Measurements from ENCODE around the gene TENT4B.
"Not testable (repeated sequence)": the region's sequence is repeated elsewhere in the genome, so short reads cannot be mapped to it uniquely, and the experiment has no call there.

The TENT4B gene

DNA sequence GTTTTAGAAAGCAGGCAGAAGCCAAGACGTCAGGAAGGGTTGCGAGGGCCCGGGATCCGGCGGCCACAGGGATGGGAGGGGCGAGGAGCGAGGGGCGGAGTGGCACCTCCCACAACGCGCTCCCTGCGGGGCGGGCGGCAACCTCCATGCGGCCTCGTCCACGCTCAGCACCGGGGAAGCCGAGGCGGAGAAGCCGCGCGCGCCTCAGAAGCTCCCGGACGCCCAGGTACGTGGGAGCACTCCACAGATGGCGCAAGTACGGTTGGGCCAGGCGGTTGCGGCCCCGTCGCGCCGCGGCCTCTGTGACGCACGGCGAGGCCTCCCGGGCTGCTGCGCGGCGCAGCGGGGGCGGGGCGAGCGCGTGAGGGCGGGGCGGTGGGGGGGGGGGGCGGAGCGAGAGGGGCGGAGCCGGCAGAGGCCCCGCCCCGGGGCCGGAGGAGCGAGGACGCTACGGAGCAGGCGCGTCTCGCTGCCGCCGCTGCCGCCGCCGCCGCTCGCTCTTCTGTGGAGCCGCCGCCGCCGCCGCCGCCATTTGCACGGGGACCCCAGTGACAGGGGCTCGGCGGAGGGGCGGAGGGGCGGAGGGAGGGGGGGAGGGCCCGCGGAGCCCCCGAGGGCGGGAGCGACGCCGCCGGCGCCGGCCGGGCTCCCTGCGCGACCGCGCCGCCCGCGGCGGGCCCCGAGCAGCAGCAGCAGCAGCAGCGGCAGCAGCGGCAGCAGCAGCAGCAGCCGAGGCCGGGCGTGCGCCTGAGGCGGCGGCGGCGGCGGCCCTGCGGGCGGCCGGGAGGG lies at the start of gene TENT4B:
Gene TENT4B, plus strand, starts transcription at position 500 of the 789 bp plus-strand sequence. CDS start 316 bp downstream, outside the sequence.
- peak; percentile 82 for DNase-seq (ENCODE audit: low read depth)

- no peak for DNase-seq (ENCODE audit: low read depth)
These were observed 49.3 kb upstream of the TENT4B start for GRCh38 chr16:50103764-50104163.

- DNase-seq (ENCODE audit: low read depth), result no peak
These were observed 38.6 kb upstream of the TENT4B start for GRCh38 chr16:50114357-50115129.

DNA sequence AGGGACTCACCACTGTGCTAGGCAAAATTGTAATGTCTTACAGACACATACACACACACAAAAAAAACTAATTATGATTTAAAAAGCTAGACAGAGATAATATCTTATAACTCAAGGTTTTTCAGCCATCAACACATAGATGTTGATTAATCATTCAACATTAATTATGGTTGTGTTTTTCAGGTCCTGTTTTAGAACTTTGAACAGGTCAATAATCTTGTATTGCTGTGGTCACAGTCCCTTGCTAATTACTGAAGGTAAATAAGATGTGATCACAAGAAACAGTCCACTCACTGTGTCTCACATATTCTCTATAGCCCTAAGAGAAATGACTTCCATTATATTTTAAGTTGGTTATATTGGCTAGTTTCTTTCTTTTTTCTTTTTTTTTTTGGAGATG lies 32.4 kb upstream of the TENT4B start:
- no peak for DNase-seq (ENCODE audit: low read depth)

GRCh38 chr16:50121278-50121677 lies 31.8 kb upstream of the TENT4B start:
- no peak for DNase-seq (ENCODE audit: low read depth)

GRCh38 chr16:50121721-50122445 lies 31.2 kb upstream of the TENT4B start:
- peak; percentile 2 for DNase-seq (ENCODE audit: low read depth)

GRCh38 chr16:50123417-50123816 lies 29.7 kb upstream of the TENT4B start:
- no peak for DNase-seq (ENCODE audit: low read depth)

- DNase-seq (ENCODE audit: low read depth), result no peak
These were observed 28.3 kb upstream of the TENT4B start for GRCh38 chr16:50124769-50125168.

- no peak for DNase-seq (ENCODE audit: low read depth)
These were observed 26.9 kb upstream of the TENT4B start for GRCh38 chr16:50126183-50126582.

DNA sequence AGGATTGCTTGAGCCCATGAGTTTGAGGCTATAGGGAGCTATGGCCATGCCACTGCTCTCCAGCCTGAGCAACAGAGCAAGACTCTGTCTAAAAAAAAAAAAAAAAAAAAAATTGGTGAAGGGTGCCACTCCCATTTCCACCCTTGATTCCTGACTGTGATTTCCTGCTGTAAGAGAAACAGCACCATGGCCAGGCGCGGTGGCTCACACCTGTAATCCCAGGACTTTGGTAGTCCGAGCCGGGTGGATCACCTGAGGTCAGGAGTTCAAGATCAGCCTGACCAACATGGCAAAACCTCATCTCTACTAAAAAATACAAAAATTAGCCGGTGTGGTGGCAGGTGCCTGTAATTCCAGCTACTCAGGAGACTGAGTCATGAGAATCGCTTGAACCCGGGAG lies 20.5 kb upstream of the TENT4B start:
- not testable (repeated sequence) for DNase-seq (ENCODE audit: low read depth)

DNA sequence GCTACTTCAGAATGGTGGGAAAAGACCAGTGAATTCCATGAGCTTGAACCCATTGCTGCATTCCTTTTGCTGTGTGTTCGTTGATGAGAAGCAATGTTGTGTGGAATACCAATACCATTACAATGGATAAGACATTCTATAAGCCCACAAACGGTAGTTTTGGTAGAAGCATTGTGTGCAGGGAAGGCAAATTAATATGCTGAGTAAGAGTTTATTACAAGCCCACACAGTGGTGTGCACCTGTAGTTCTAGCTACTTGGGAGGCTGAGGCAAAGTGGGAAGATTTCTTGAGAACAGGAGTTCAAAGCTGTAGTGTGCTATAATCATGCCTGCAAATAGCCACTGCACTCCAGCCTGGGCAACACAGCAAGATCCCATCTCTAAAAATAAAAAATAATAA lies 19.9 kb upstream of the TENT4B start:
- DNase-seq (ENCODE audit: low read depth), result no peak

GRCh38 chr16:50136399-50136798 lies 16.7 kb upstream of the TENT4B start:
- DNase-seq (ENCODE audit: low read depth), result no peak

- no peak for DNase-seq (ENCODE audit: low read depth)
These were observed 15.8 kb upstream of the TENT4B start for GRCh38 chr16:50137268-50137667.

GRCh38 chr16:50139580-50139979 lies 13.5 kb upstream of the TENT4B start:
- DNase-seq (ENCODE audit: low read depth), result no peak

GRCh38 chr16:50144211-50144610 lies 8.9 kb upstream of the TENT4B start:
- no peak for DNase-seq (ENCODE audit: low read depth)

DNA sequence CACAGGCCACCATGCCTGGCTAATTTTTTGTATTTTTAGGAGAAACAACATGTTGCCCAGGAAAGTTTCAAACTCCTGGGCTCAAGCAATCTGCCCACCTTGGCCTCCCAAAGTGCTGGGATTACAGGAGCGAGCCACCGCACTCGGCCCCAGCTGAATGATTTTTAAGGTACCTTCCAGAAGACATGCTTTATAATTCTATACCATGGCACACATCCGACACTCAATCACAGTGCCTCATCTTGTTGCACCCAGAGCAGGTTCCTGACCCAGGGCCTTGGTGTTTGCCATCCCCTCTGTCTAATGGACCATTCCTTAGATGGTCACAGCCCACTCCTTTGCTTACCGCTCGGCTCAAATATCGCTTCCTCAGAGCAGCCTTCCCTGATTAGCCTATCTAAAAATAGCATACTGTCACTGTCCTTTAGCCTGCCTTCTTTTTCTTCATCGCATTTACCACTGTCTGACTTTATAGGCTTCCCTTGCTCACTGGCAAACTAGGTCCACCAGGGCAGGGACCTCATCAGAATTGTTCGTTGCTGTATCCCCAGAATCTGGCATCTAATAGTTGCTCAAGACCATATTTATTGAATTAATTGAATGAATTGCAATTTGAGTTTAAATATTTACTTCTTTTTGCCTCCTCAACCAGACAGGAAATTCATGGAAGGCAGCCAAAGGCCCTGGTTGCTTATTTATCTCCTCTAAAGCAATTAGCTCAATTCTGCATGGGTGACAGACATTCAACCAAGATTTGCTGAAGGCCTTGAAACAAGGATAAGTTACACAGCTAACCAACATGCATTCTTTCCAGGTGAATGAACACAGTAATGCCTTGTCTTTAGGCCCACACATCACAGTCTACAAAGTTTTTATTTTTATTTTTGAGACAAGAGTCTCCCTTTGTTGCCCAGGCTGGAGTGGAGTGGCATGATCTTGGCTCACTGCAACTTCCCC lies 6.3 kb upstream of the TENT4B start:
- no peak for DNase-seq (ENCODE audit: low read depth)

GRCh38 chr16:50151322-50151721 lies 1.8 kb upstream of the TENT4B start:
- no peak for DNase-seq (ENCODE audit: low read depth)

GRCh38 chr16:50151756-50152155 lies 1.4 kb upstream of the TENT4B start:
- DNase-seq (ENCODE audit: low read depth), result no peak

DNA sequence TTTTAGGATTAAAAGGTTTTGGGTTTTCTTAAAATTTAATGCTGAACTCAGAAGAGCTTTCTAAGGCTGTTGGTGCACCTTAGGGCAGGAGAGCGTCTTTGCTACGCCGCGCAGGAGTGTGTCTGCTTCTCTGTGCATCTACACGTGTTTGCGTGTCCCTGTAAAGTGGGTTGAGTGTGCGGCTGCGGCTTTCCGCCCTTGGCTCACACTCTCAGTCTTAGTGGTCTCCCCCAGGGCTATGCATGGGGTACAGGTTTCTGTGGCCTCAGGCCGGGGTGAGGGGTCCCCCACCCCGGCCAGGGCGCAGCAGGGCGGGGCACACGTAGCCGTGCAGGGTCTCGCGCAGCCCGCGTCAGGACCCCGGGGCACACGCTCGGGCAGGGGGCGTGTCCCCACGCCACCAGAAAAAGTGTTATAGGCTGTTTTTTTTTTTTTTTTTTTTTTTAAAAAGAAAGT lies 727 bp upstream of the TENT4B start:
- peak; percentile 43 for DNase-seq (ENCODE audit: low read depth)

DNA sequence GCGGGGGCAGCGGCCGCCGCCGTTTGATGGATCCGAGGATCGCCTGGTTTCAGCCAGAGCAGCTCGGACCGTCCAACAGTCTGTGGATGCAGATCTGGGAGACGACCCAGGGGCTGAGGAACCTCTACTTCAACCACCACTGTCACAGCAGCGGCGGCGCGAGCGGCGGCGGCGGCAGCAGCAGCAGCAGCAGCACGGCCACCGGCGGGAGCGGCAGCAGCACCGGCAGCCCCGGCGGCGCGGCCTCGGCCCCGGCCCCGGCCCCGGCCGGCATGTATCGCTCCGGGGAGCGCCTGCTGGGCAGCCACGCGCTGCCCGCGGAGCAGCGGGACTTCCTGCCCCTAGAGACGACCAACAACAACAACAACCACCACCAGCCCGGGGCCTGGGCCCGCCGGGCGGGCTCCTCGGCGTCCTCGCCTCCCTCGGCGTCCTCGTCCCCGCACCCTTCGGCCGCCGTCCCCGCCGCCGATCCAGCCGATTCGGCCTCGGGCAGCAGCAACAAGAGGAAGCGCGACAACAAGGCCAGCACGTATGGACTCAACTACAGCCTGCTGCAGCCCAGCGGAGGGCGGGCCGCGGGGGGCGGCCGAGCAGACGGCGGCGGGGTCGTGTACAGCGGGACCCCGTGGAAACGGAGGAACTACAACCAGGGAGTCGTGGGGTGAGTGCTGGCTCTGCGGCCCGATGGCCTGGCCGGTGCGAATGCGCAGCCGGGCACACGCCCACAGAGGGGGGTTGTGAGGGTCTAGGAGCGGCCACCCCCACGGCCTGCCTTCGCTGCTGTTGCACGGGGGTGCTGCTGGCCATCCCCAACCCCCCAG lies 702 bp downstream of the TENT4B start:
- DNase-seq (ENCODE audit: low read depth), result peak; percentile 25

Data from activated T-cell treated with anti-CD3 and anti-CD28 coated beads for 1 hour (primary cell).